IPS DF 4.7 (cell line): ENCODE measurements around the gene PSMD4.
"Not testable (repeated sequence)": the region's sequence is repeated elsewhere in the genome, so short reads cannot be mapped to it uniquely, and the experiment has no call there.

Experiments used
- DNase-seq: peaks from one replicate; pipeline ENCODE4 v3.0.0-alpha.2; 2013; ENCODE audit warnings: low spot score; ENCODE audit errors: extremely low read depth

Gene PSMD4

DNA sequence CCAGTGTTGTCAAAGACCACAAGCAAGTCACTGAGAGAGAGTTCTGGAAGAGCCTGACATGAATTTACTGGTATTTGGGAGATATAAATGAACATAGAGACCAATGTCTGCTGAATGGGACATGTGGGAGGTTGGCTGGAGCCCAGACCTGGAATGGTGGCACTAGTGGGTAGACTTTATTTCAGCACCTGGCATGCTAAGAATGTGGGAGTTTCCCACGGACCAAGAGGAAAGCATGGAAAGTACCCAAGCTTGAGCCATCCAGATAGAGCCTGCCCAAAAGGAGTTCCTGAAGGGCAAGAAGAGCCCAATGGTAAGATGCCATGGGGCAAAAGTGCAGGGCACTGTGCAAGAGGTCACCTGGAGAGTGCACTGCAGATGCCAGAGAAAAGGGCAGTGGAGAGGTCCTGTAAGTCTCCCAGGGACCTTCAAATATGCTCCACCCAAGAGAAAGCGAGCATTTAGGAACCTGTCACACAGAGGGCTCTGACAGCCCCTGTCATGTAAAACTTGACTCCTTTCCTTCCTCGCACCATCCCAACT is 19.5 kb downstream of the PSMD4 start:
- no peak for DNase-seq

DNA sequence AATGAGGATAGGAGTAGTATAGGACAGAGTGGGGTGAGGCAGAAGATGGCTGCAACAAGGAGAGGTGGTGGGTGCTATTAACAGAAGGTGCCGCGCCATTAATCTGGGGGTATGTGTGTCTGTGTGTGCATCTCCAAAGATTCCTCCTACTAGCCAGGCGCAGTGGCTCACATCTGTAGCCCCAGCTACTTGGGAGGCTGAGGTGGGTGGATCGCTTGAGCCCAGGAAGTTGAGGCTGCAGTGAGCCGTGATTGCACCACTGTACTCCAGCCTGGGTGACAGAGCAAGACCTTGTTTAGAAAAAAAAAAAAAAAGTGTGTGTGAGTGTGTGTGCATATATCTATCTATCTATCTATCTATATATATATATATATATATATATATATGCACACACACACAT is 20.8 kb downstream of the PSMD4 start:
- DNase-seq = not testable (repeated sequence)

DNA sequence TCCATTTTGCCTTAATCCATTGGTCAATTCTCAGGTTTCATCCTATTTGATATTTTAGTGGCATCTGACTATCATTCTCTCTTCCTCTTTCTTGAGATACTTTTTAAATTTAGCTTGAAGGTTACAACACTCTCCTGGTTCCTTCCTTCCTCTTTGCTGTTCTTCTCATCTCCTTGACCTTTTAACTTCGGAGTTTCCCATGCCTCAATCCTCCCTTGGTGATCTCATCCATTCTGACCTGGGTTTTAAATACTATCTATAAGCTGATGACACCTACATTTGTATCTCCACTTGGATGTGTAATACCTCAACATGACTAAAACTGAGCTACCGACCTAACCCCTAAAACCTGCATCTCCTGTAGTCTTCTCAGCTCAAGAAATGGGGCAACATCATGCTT is 22.7 kb downstream of the PSMD4 start:
- no peak for DNase-seq

DNA sequence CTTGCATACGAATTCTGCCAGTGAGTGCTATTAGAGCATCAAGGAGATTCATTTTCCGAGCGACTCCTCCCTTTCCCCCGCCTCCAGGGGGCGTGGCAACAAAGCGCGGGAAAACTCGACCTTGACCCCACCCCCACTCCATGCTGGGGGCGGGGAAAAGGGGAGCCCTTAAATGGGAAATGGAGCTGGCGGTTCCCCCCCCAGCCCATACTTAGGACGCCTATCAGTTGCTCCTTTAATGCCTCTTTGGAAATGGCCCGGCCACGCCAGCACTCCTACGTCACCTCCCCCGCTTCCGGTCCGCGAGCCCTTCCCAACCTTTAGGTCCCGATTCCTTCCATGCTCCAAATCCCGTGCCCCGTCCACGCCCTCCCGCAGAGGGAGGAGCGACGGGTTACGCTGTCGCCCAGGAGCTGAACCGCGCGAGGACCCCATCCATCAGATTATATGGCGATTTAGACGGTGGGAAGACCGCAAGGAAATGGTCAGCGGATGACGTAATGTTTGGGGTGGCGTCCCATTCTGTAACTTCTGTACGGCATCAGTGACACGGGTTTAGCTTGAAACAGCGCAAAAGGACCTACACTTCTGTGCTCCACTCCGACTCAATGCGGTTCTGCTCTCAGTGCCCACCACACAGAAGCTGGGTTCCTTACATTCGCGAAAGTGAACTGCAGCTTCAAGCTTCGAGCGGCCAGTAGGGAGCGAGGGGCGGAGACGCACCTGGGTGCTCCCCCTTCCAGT is 26.9 kb downstream of the PSMD4 start:
- DNase-seq = peak; percentile 71

DNA sequence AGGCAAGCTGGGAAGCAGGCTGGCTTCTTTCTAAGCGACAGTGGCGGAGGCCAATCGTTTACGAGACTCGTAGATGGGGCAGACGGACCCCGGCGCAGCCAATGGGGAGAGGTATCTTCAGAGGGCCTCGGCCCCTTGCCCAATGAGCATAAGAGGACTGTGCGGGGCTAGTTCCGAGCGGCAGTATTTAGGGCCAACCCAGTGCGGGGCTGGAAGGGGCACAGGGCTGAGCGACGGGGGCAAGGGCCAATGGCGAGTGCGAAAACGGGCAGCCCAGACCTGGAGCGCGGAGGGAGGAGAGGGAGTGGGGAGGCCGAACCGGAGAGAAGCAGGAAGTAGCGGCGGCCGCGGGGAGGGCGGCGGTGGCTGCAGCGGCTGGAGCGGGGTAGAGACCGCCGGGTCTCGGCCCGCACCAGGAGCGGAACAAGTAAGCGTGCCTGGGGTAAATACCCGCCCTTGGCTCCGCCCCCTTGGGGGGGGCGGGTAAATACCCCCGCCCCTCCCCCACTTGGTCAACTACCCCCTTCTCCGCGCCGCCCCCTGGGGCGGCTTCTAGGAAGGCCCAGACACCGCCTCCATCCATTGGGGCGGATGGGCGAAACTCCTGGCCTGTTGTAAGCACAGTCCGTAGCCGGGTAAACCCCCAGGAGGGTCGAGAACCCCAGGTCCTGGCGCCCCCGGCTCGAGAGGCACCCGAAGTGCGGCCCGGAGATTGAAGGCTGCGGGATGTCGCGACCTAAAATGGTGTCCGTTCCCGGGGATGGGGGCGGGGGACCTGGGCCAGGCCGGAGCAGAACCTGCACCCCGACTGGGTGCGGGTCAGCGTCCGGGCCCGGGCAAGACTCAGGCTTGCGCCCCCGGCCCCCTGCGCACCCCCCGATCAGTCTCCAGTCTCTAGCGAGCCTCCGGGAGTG is 27.7 kb downstream of the PSMD4 start, which contains the start of gene ZNF687:
Gene ZNF687, plus strand, starts transcription at position 331 of the 914 bp plus-strand sequence. CDS start 3,993 bp downstream, outside the sequence.
- DNase-seq = peak; percentile 97

DNA sequence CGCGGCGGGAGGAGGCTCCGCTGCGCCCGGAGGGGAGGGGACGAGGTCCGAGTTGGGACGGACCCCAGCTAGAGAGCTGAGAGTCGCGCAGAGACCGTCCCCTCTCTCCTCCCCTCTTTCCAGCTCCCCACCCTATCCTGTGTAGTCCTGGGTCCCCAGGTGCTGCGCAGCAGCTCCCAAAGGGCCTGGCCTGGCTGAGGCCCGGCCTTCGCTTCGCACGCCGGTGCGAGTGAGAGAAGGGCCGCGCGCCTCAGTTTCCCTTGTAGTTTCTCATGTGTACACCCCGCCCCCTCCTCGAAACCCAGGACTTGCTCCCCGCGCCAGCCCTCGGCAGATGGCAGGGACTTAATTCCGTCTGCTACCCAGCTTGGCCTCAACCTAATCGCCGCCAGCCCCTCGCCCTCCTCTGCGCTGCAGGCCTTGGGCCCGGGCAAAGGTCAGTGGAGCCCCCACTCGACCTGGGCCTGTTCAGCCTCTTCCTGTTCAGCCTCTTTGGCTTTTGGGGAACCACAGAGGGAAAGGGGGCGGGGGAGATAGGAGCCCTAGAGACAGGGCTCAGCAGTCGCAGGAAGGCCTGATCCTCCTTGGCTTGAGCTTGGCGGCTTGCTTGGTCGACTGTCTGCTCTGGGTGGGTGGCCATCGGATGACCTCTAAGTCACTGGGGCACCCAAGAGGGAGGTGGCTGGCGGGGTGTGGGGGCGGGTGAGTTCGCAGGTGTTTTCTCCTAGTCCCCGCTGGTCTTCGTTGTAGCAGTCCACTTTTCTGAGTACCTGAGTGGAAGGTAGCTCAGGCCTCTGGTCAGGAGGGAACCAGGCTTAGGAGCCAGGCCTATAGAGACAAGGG is 28.6 kb downstream of the PSMD4 start:
- DNase-seq = no peak

DNA sequence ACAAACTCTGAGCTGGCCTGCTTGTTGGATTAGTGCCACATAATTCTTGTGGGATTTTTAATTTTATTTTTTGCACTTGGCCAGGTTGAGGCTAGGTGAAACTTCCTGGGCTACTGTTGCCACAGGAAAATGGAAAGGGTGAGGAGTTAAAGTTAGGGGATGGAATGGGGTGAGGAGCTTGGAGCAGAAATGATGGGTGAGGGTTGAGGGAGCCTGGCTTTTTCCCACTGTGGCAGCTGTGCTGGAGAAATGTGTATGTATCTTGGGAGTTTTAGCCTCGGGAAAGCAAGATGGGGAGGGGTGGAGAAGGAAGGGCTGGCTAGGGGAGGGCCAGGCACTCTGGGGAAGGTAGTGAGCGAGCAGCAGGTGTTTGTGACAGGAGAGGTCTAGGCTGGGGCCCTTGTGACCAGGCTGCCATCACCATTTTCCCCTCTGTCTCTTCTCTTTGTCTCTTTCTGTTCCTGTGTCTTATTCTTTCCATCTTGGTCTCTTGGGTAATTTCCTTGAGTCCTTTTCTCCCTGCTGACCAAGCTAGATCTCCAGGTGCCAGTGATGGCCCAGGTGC is 29.6 kb downstream of the PSMD4 start:
- no peak for DNase-seq

DNA sequence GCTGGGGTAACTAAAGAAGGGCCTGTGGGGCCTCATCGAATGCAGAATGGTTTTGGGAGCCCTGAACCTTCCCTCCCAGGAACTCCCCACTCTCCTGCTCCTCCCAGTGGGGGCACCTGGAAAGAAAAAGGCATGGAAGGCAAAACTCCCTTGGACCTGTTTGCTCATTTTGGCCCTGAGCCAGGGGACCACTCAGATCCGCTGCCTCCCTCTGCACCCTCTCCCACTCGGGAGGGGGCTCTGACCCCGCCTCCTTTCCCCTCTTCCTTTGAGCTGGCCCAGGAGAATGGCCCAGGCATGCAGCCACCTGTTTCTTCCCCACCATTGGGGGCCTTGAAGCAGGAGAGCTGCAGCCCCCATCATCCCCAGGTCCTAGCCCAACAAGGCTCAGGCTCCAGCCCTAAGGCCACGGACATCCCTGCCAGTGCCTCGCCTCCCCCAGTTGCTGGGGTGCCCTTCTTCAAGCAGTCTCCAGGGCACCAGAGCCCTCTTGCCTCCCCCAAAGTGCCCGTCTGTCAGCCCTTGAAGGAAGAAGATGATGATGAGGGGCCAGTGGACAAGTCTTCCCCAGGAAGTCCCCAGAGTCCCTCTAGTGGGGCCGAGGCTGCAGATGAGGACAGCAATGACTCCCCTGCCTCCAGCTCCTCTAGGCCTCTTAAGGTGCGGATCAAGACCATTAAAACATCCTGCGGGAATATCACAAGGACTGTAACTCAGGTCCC is 32.2 kb downstream of the PSMD4 start:
- no peak for DNase-seq

DNA sequence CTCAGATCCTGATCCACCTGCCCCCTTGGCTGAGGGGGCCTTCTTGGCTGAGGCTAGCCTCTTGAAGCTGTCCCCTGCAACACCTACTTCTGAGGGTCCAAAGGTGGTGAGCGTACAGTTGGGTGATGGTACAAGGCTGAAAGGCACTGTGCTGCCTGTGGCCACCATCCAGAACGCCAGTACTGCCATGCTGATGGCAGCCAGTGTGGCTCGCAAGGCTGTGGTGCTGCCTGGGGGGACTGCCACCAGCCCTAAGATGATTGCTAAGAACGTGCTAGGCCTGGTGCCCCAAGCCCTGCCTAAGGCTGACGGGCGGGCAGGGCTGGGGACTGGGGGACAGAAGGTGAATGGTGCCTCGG is 32.8 kb downstream of the PSMD4 start:
- DNase-seq = no peak

DNA sequence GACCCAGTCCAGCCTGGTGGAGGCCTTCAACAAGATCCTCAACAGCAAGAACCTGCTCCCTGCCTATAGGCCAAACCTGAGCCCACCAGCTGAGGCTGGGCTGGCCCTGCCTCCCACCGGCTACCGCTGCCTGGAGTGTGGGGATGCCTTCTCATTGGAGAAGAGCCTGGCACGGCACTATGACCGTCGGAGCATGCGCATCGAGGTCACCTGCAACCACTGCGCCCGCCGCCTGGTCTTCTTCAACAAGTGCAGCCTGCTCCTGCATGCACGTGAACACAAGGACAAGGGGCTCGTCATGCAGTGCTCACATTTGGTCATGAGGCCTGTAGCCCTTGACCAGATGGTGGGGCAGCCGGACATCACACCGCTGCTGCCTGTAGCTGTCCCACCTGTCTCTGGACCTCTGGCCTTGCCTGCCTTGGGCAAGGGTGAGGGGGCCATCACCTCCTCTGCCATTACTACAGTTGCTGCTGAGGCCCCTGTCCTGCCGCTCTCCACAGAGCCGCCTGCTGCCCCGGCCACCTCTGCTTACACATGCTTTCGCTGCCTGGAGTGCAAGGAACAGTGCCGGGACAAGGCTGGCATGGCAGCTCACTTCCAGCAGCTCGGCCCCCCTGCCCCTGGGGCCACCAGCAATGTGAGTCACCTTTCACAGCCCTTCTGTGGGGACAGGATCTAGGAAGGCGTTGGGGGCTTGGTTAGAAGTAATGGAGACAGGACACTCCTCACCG is 33.4 kb downstream of the PSMD4 start:
- DNase-seq = no peak

DNA sequence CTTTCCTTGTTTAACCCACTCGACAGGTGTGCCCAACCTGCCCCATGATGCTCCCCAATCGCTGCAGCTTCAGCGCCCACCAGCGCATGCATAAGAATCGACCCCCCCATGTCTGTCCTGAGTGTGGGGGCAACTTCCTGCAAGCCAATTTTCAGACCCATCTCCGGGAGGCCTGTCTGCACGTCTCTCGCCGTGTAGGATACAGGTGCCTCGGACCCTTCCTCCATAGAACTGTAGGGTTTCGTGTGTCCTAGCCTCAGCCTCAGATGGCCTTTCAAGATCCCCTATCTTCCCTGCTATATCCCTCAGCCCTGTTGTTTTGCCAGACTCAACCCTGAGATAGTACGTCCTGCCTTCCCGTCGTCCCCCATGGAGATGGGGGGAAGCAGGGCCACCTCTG is 34.0 kb downstream of the PSMD4 start:
- no peak for DNase-seq

DNA sequence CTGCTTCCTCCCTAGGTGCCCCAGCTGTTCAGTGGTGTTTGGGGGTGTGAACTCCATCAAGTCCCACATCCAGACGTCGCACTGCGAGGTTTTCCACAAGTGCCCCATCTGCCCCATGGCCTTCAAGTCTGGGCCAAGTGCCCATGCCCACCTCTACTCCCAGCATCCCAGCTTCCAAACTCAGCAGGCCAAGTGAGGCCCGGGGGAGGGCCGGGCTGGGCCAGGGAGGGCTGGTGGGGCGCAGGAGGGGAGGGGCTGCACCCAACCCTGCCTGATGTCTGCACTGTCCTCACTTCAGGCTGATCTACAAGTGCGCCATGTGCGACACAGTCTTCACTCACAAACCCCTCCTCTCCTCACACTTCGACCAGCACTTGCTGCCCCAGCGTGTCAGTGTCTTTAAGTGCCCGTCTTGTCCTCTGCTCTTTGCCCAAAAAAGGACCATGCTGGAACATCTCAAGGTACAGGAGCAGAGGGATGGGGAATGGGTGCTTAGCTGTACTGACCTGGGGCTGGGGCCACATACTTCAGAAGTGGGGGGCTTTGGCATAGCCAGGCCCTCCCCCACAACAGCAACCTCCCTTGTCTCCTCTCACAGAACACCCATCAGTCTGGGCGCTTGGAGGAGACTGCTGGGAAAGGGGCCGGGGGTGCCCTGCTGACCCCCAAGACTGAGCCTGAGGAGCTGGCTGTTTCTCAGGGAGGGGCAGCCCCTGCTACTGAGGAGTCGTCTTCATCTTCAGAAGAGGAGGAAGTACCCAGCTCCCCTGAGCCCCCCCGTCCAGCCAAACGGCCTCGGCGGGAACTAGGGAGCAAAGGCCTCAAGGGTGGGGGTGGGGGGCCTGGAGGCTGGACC is 34.8 kb downstream of the PSMD4 start:
- DNase-seq = no peak

DNA sequence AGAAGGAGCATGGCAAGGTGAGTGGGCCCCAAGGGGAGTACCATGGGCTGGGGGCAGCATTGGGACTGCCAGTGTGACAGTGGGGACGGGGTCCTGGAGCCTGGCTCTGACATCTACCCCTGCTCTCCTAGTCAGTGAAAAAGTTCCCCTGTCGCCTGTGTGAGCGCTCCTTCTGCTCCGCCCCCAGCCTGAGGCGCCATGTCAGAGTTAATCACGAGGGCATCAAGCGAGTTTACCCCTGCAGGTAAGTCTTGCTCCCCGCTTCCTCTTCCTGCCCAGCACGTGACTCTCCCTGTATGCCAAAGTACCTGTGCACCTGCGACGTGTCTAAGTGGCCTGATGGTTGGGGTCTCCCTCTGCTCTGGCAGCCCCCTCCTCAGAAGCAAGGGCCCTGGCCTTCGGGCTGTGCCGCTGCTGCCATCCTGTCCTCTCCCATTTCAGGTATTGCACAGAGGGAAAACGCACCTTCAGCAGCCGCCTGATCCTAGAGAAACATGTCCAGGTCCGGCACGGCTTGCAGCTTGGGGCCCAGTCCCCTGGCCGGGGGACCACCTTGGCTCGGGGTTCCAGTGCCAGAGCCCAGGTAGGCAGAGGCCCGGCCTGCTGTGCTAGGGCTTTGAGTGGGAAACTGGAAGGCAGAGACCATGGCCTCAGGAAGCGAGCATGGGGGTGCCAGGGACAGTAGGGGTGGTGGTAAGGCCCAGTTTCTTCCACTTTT is 35.6 kb downstream of the PSMD4 start:
- DNase-seq = no peak

DNA sequence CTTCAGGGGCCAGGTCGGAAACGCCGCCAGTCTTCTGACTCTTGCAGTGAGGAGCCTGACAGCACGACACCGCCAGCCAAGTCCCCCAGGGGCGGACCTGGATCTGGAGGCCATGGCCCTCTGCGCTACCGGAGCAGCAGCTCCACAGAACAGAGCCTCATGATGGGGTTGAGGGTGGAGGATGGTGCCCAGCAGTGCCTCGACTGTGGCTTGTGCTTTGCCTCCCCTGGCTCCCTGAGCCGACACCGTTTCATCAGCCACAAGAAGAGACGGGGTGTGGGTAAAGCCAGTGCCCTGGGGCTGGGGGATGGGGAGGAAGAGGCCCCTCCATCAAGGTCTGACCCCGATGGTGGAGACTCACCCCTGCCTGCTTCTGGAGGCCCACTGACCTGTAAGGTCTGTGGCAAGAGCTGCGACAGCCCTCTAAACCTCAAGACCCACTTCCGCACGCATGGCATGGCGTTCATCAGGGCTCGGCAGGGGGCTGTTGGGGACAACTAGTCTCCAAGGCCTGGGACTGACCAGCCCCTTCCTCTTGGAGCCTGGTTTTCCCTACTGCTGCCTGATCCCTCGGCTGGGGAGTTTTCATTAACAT is 36.3 kb downstream of the PSMD4 start:
- no peak for DNase-seq

DNA sequence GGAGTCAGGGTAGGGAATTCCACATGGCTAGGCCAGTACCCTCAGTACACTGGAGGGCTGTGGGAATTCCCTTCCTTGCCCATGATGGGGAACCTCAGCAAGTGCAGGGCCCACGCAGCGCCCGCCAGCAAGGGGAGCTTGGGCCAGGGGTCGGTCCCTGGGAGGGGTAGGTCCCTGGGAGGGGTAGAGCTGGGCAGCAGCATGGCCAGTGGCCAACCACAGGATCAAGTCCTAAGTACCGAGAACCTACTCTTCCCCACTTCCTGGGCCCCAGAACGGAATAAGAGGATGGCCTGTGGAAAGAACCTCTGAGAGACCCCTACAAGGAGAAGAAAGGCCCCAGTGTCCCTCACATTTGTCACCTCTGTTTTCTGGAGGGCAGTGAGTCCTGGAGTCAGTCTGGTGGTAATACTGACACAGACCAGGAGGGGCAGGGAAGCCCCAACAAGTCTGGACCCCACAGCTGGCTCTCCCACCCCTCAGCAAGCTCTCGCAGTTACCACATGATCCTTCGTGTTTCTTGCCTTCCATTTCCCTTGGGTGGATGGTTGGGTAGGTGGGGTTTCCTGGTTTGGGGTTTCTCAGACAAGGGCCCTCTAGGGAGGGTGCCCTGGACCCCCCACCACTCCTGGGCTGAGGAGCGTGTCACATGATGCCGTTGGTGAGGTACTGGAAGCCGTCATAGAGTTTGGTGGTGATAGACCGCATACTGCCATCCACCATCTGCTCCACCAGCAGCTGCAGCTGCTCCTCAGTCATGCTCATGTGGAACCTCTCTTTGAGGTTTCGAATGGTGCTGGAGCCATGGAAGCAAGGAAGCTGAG is 37.9 kb downstream of the PSMD4 start:
- no peak for DNase-seq

DNA sequence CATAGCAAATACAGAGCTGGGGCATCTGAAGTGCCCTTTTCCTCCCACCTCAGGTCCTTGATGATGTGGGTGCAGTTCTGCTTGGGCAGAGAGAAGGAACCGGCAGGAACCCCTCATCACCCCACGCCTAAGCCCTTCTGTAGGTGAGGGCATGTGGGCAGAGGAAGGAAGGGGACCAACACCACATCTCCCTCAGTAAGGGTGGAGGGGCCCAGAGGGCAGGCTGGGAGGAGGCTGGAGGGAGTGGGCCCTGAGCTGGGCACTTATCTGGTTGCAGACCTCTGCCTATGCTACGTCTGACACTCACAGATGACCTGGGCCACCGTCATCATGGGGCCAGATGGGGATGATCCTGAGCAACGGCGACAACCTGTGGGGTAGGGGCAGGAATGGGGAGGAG is 38.6 kb downstream of the PSMD4 start:
- no peak for DNase-seq
